Muscle layer of duodenum (tissue), 2 donors: Measurements from ENCODE around the gene PRRX1.

Experiments used
- H3K27ac ChIP-seq: one replicate; pipeline ENCODE4 v1.7.0; 2013; ENCODE audit warnings: mild to moderate bottlenecking, low read length
- H3K27me3 ChIP-seq: one replicate; pipeline ENCODE4 v1.7.0; 2013; ENCODE audit warnings: low read depth, mild to moderate bottlenecking, control low read depth, low read length
- H3K36me3 ChIP-seq, 2 donors: one replicate each; pipeline ENCODE4 v1.7.0; 2013; ENCODE audit warnings: low read length in 2 of 2, control low read depth in 1 of 2, mild to moderate bottlenecking in 1 of 2; ENCODE audit not compliant: insufficient read depth in 2 of 2, control insufficient read depth in 1 of 2
- H3K4me1 ChIP-seq, 2 donors: one replicate each; pipeline ENCODE4 v1.7.0; 2013; ENCODE audit warnings: low read length in 2 of 2, mild to moderate bottlenecking in 2 of 2, control low read depth in 1 of 2, moderate library complexity in 1 of 2; ENCODE audit not compliant: insufficient read depth in 2 of 2, control insufficient read depth in 1 of 2
- H3K4me3 ChIP-seq, 2 donors: one replicate each; pipeline ENCODE4 v1.7.0; 2013; ENCODE audit warnings: low read length in 2 of 2, low read depth in 1 of 2, mild to moderate bottlenecking in 1 of 2
- H3K9me3 ChIP-seq, 2 donors: one replicate each; pipeline ENCODE4 v1.7.0; 2013; ENCODE audit warnings: low read length in 2 of 2, control low read depth in 1 of 2, mild to moderate bottlenecking in 1 of 2; ENCODE audit not compliant: control insufficient read depth in 1 of 2
- donor health status: healthy.

Gene PRRX1

GRCh38 chr1:170657275-170657853 lies 6.6 kb upstream of the PRRX1 start:
- Histone ChIP-seq H3K27me3 (peaks cover 22% of the 10 kb centered on the region), H3K4me1 (peaks cover 0 to 17% of the 10 kb centered on the region in 2 donors), H3K4me3 (no peak overlapping the region), H3K36me3 (no peaks in the 10 kb centered on the region), H3K27ac (no peak overlapping the region), H3K9me3 (no peaks in the 10 kb centered on the region)

DNA sequence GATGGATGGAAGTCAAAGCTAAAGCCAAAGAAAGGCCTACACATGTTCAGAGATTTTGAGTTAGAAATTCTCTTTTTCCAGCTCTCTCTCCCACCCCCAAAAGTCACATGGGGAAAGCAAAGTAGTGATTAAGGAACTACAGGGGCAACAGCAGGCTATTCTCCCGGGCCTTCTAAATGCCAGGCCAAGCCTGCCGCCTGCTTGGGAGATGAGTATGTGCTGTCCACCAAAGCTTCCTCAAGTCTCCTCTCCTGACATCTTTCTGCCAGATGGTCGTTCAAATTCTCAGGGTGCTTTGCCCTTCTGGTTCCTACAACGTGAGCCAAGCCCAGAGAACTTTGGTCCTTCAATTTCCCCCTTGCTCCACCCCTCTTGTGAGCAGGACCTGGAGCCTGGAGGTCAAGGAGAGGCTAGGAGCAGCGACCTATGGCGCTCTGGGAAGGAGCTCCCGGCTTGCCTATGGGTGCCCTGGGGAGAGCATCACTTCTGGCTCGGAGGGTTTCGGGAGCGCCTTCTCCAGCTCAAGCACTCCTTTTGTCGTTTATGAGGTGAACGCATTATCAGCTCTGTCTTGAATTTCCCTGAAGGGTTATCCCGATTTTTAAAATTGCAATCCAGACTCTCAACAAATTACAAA lies 4.4 kb upstream of the PRRX1 start:
- peaks cover 0 to 34% of the 10 kb centered on the region in 2 donors for H3K4me1 ChIP-seq
- H3K4me3 ChIP-seq = no peak overlapping the region
- peaks cover 26% of the 10 kb centered on the region for H3K27me3 ChIP-seq
- H3K9me3 ChIP-seq = no peaks in the 10 kb centered on the region
- H3K27ac ChIP-seq = no peak overlapping the region
- no peaks in the 10 kb centered on the region for H3K36me3 ChIP-seq

GRCh38 chr1:170660281-170660713 lies 3.6 kb upstream of the PRRX1 start:
- Histone ChIP-seq H3K27ac (no peak overlapping the region), H3K4me1 (peaks cover 0 to 42% of the 10 kb centered on the region in 2 donors), H3K9me3 (no peaks in the 10 kb centered on the region), H3K27me3 (peaks cover 34% of the 10 kb centered on the region), H3K36me3 (no peaks in the 10 kb centered on the region), H3K4me3 (no peak overlapping the region)

- Histone ChIP-seq H3K4me3 (peak overlapping the region in 1 of 2 donors; percentile 48), H3K4me1 (peaks cover 0 to 42% of the 10 kb centered on the region in 2 donors), H3K27me3 (peaks cover 41% of the 10 kb centered on the region), H3K36me3 (no peaks in the 10 kb centered on the region), H3K27ac (no peak overlapping the region), H3K9me3 (no peaks in the 10 kb centered on the region)
Measured at GRCh38 chr1:170660871-170661645, 2.9 kb upstream of the PRRX1 start.

GRCh38 chr1:170661646-170662411 lies 2.1 kb upstream of the PRRX1 start:
- Histone ChIP-seq H3K9me3 (no peaks in the 10 kb centered on the region), H3K4me3 (peak overlapping the region; percentile 48 to 49), H3K36me3 (no peaks in the 10 kb centered on the region), H3K4me1 (peaks cover 0 to 42% of the 10 kb centered on the region in 2 donors), H3K27ac (no peak overlapping the region), H3K27me3 (peaks cover 47% of the 10 kb centered on the region)

DNA sequence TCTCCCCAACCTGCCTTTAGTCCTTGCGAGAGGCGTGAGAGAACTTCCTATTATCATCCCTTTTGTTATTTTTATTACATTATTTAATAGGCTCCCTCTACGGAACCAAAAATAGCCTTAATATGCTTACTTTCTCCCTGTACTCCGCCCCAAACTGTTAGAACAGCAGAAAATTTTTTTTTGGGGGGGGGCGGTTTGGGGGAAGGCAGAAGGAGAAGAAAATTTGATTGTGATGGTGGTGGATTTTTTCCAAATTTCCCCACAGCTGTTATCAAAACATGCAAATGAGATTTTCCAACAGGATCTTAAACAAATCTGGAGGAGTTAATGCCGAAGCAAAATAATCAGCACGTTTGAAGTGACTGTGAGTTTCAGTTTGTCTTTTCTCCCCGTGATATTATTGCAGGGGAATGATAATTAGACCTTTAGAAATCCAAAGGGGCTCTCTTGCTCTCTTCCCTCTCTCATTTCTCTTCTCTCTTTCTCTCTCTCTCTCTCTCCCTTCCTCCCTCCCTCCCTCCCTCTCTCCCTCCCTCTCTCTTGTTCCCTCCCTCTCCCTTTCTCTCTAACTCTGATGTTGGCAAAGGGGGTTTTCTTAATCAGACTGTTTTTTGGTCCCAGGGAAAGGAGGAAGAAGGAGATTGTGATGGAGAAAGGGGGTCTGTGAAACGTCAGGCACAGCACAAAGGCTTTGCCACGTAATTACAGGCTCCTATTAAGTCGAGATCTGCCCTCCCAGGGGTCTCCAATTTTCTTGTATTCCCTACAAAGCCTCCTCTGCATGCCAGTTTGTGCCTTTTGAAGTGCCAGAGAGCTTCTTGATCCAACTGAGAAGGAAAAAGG lies 1.1 kb upstream of the PRRX1 start:
- H3K4me1 ChIP-seq = peaks cover 0 to 42% of the 10 kb centered on the region in 2 donors
- H3K27ac ChIP-seq = no peak overlapping the region
- no peaks in the 10 kb centered on the region for H3K36me3 ChIP-seq
- H3K9me3 ChIP-seq = no peaks in the 10 kb centered on the region
- peaks cover 57% of the 10 kb centered on the region for H3K27me3 ChIP-seq
- H3K4me3 ChIP-seq = peak overlapping the region; percentile 30 to 48

DNA sequence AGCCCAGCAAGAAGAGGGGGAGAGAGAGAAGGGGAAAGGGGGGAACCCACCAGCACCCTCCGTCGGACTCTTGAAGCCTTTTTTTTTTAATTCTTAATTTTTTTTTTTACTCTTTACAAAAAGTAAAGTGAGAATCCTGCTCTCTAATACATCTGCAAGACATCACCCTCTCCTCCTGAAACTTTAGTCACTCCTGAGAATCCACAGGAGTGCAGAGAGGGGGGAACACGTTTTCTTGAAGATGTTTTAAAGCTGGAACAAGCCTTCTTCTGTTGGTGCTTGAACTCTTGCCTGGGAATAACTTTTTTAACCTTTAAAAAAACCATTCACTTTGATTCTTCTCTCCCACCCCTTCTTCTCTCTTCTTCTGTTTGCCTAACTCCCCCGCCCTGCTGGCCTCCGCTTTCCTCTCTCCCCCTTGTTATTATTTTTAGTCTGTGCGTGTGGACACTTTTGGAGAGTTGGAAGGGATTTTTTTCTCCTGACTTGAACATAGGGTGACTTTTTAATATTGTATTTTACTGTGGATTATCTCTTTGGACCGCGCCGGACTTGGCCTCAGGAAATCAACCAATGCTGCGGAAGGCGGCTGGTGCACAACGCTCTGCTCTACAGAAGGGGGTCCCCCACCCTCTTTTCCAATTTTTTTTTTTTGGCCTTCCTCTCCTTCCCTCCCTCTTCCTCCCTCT lies 383 bp upstream of the PRRX1 start:
- Histone ChIP-seq H3K27ac (no peak overlapping the region), H3K27me3 (peaks cover 63% of the 10 kb centered on the region), H3K36me3 (no peaks in the 10 kb centered on the region), H3K9me3 (no peaks in the 10 kb centered on the region), H3K4me3 (peak overlapping the region in 1 of 2 donors; percentile 72), H3K4me1 (peaks cover 0 to 47% of the 10 kb centered on the region in 2 donors)

DNA sequence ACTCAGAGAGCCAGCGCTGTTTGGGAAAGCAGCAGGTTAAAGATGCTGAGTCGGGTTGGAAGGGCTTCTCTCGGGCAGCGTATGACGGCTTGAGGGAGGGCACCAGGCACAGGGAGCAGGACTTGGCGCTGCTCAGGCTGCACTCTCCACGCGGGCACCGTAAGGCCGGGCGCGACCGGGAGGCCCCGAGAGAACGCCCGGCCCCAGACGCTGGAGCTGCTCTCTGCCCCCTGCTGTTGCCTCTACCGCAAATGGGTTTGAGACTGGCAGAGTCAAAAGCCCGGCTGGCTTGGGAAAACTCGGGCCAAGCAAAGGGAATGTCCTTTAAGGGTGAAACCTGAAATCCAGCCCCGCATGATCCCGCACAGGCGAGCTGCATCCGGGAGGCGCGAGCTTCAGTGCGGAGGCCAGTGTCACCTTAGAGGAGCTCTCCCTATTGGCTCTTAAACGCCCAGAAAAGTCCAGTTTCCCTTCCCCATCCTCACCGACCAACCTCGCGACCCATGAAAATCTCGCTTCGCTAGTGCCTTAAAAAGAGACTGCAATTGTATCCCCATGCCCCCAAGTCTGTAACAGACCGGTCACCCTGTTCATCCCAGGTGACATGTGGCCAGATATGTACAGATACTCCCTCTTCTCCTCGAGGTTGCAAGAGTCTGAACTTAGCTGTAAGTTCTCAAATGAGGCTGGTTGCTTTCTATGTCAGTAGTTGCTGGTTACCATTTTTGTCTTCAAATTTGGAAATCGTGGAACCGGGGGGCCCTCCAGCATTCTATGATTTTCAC lies 1.1 kb downstream of the PRRX1 start:
- peak overlapping the region; percentile 59 to 72 for H3K4me3 ChIP-seq
- peaks cover 0 to 50% of the 10 kb centered on the region in 2 donors for H3K4me1 ChIP-seq
- H3K36me3 ChIP-seq = no peaks in the 10 kb centered on the region
- no peak overlapping the region for H3K27ac ChIP-seq
- peaks cover 70% of the 10 kb centered on the region for H3K27me3 ChIP-seq
- H3K9me3 ChIP-seq = no peaks in the 10 kb centered on the region

GRCh38 chr1:170665629-170666028 lies 1.7 kb downstream of the PRRX1 start:
- peaks cover 70% of the 10 kb centered on the region for H3K27me3 ChIP-seq
- peaks cover 0 to 50% of the 10 kb centered on the region in 2 donors for H3K4me1 ChIP-seq
- H3K27ac ChIP-seq = no peak overlapping the region
- no peaks in the 10 kb centered on the region for H3K9me3 ChIP-seq
- peak overlapping the region in 1 of 2 donors; percentile 59 for H3K4me3 ChIP-seq
- H3K36me3 ChIP-seq = no peaks in the 10 kb centered on the region
